ENCODE data around the gene LRP8.

LRP8 gene

DNA sequence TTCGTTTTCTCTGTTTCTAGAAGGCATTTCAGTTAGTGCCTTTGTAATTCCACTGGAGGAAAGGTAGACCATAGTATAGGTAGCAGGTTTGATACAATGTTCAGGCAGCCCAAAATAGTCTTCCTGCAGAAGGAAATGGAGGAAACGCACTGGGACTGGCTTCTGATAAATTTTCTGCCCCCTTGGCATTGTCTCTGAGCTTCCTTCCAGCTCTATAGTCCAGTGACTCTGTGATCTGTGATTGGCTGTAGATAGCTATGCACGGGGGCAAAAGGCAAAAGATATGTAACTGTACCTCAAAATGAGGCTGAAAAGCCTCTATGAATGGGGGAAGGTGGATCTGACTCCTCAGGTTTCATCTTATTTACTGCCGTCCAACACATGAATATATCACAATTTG lies 83.7 kb downstream of the LRP8 start:
- H3K36me3 ChIP-seq (ENCODE audit: insufficient read depth, low read length): peaks cover 36% of the 10 kb centered on the region; the same call in 1 of the 2 replicates
- H3K9me3 ChIP-seq (ENCODE audit: insufficient read depth, low read depth, low read length): no peaks in the 10 kb centered on the region
- no peaks in the 10 kb centered on the region for H3K4me1 ChIP-seq (ENCODE audit: insufficient read depth, low read length, poor library complexity, severe bottlenecking)
- H2AFZ ChIP-seq (ENCODE audit: low read length): no peak overlapping the region
- no peak overlapping the region for H3K9ac ChIP-seq (ENCODE audit: low read depth, low read length, poor library complexity, severe bottlenecking)
- no peaks in the 10 kb centered on the region for H3K79me2 ChIP-seq (ENCODE audit: insufficient read depth, low read length)
- H3K4me2 ChIP-seq (ENCODE audit: low read depth, low read length, poor library complexity, severe bottlenecking): no peak overlapping the region
- no peak for TF ChIP-seq EZH2phosphoT487 (IDR thresholded peaks at IDR 0.05; ENCODE audit: borderline replicate concordance)
- TF ChIP-seq, protein P1, sequence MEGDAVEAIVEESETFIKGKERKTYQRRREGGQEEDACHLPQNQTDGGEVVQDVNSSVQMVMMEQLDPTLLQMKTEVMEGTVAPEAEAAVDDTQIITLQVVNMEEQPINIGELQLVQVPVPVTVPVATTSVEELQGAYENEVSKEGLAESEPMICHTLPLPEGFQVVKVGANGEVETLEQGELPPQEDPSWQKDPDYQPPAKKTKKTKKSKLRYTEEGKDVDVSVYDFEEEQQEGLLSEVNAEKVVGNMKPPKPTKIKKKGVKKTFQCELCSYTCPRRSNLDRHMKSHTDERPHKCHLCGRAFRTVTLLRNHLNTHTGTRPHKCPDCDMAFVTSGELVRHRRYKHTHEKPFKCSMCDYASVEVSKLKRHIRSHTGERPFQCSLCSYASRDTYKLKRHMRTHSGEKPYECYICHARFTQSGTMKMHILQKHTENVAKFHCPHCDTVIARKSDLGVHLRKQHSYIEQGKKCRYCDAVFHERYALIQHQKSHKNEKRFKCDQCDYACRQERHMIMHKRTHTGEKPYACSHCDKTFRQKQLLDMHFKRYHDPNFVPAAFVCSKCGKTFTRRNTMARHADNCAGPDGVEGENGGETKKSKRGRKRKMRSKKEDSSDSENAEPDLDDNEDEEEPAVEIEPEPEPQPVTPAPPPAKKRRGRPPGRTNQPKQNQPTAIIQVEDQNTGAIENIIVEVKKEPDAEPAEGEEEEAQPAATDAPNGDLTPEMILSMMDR (conservative IDR thresholded peaks at IDR 0.05; ENCODE audit: low read length): no peak
- H3F3A ChIP-seq (ENCODE audit: low read depth): no peaks in the 10 kb centered on the region
- H4K20me1 ChIP-seq (ENCODE audit: insufficient read depth, low read length, poor library complexity, severe bottlenecking): no peaks in the 10 kb centered on the region
- H3K27me3 ChIP-seq (ENCODE audit: insufficient read depth, low read length, poor library complexity, severe bottlenecking): no peaks in the 10 kb centered on the region
- H3K9me2 ChIP-seq (replicated peaks; ENCODE audit: low read depth, low read length): no peaks in the 10 kb centered on the region
- no peak overlapping the region for H3K4me3 ChIP-seq (ENCODE audit: low read length, poor library complexity, severe bottlenecking)

DNA sequence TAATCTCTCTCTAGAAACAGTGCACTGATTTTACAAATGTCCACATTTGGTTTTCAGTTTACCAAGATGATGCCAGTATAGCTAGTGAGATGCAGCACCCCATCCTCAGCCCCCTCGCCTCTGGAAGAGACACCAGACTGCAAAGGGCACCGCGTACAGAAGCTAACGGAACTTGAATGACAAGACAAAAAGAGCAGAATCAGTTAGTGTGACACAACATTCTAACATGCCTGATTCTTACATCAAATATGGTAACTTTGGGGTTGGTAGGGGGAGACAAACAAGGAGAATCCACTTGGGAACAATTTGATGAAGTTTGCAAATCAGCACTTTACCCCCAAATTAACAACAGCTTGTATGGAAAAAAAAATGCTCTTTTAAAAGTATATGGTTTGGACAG lies 85.5 kb downstream of the LRP8 start:
- H3K79me2 ChIP-seq (ENCODE audit: insufficient read depth, low read length): peaks cover 9% of the 10 kb centered on the region
- H3K4me3 ChIP-seq (ENCODE audit: low read length, poor library complexity, severe bottlenecking): no peak overlapping the region
- H3K9me3 ChIP-seq (ENCODE audit: insufficient read depth, low read depth, low read length): no peaks in the 10 kb centered on the region
- no peaks in the 10 kb centered on the region for H3K9me2 ChIP-seq (replicated peaks; ENCODE audit: low read depth, low read length)
- H2AFZ ChIP-seq (ENCODE audit: low read length): no peak overlapping the region
- TF ChIP-seq, protein P1 (conservative IDR thresholded peaks at IDR 0.05; ENCODE audit: low read length): no peak
- no peak for TF ChIP-seq EZH2phosphoT487 (IDR thresholded peaks at IDR 0.05; ENCODE audit: borderline replicate concordance)
- no peak overlapping the region for H3K9ac ChIP-seq (ENCODE audit: low read depth, low read length, poor library complexity, severe bottlenecking)
- no peaks in the 10 kb centered on the region for H3K4me1 ChIP-seq (ENCODE audit: insufficient read depth, low read length, poor library complexity, severe bottlenecking)
- H3F3A ChIP-seq (ENCODE audit: low read depth): no peaks in the 10 kb centered on the region
- peaks cover 25% of the 10 kb centered on the region; the same call in 1 of the 2 replicates for H3K36me3 ChIP-seq (ENCODE audit: insufficient read depth, low read length)
- H4K20me1 ChIP-seq (ENCODE audit: insufficient read depth, low read length, poor library complexity, severe bottlenecking): peaks cover 5% of the 10 kb centered on the region
- no peaks in the 10 kb centered on the region for H3K27me3 ChIP-seq (ENCODE audit: insufficient read depth, low read length, poor library complexity, severe bottlenecking)
- H3K4me2 ChIP-seq (ENCODE audit: low read depth, low read length, poor library complexity, severe bottlenecking): no peak overlapping the region

DNA sequence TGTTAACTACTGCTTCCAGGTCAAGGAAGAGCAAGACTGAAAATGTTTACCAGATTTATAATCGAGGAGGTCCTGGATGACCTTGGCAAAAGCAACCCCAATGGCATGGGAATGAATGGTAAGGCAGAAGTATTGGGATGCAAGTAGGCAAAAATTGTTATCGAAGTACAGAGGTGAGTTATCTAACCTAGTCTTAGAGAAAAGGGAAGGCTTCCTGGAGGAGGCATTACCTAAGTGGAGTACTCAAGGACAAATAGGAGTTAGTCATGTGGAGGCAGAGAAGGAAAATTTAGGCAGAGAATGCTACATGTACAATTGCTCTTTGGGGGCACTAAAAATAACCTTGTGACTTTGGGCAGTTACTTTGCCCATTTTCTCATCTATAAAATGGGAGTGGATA lies 86.0 kb downstream of the LRP8 start:
- H3F3A ChIP-seq (ENCODE audit: low read depth): no peaks in the 10 kb centered on the region
- H3K9me2 ChIP-seq (replicated peaks; ENCODE audit: low read depth, low read length): no peaks in the 10 kb centered on the region
- H3K4me2 ChIP-seq (ENCODE audit: low read depth, low read length, poor library complexity, severe bottlenecking): no peak overlapping the region
- H4K20me1 ChIP-seq (ENCODE audit: insufficient read depth, low read length, poor library complexity, severe bottlenecking): peaks cover 5% of the 10 kb centered on the region
- H3K4me3 ChIP-seq (ENCODE audit: low read length, poor library complexity, severe bottlenecking): no peak overlapping the region
- no peak overlapping the region for H2AFZ ChIP-seq (ENCODE audit: low read length)
- H3K9ac ChIP-seq (ENCODE audit: low read depth, low read length, poor library complexity, severe bottlenecking): no peak overlapping the region
- peaks cover 20% of the 10 kb centered on the region; the same call in 1 of the 2 replicates for H3K36me3 ChIP-seq (ENCODE audit: insufficient read depth, low read length)
- peaks cover 15% of the 10 kb centered on the region for H3K79me2 ChIP-seq (ENCODE audit: insufficient read depth, low read length)
- no peaks in the 10 kb centered on the region for H3K4me1 ChIP-seq (ENCODE audit: insufficient read depth, low read length, poor library complexity, severe bottlenecking)
- TF ChIP-seq EZH2phosphoT487 (IDR thresholded peaks at IDR 0.05; ENCODE audit: borderline replicate concordance): no peak
- TF ChIP-seq, protein P1 (conservative IDR thresholded peaks at IDR 0.05; ENCODE audit: low read length): no peak
- H3K27me3 ChIP-seq (ENCODE audit: insufficient read depth, low read length, poor library complexity, severe bottlenecking): no peaks in the 10 kb centered on the region
- H3K9me3 ChIP-seq (ENCODE audit: insufficient read depth, low read depth, low read length): no peaks in the 10 kb centered on the region
